ENCODE results near the gene C9. TPM values are rescaled to one million over a fixed set of nuclear protein-coding genes. Genes with fewer than 3 reads are reported as not detected.

The C9 gene
- total RNA-seq, 1 donor from 2014 or later = not detected

DNA sequence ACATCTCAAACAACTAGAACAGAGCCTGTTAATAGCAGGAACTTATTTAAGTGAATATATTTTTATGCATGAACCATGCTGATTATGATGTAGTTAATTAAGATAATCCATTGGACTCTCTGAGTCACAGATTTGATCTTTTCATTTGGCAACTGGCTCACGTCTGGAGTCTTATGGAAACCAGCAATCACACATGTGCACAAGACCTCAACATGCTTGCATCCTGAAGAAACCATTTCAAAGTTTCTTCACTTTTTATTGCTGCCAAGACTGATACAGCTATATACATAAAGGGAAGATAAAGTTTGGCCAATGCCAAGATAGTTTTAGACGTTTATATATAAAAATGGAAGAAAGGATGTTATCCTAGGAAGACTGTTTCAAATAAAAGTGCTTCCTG, 13.3 kb upstream of the C9 start:
- no peak for ATAC-seq
- no peak for DNase-seq
- intact Hi-C loops (cut with micrococcal nuclease) = loop anchor here (2.0 kb wide), 1 partner anchor 169 kb away; no protein-coding TSS in a partner anchor

GRCh38 chr5:39376293-39376714, 12.0 kb upstream of the C9 start:
- intact Hi-C loops (cut with micrococcal nuclease) = loop anchor here (2.0 kb wide), 1 partner anchor 170 kb away; no protein-coding TSS in a partner anchor
- ATAC-seq (peak; percentile 43), DNase-seq (no peak)

- intact Hi-C loops (cut with micrococcal nuclease) = no loop called here
- DNase-seq = no peak
- no peak for ATAC-seq
These were observed 9.5 kb upstream of the C9 start for GRCh38 chr5:39373791-39374190.

DNA sequence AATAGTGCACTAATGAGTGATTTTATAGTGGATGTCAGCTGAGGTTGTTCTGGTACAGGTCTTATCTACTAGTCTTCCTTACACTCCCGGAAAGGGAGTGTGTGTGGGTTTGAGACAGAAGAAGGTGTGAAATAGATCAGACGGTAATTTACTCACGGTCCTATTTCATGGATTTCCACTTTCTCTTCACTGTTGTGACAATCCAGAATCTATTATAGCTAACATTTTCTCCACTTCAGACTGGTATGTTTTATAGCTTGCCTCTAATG, 7.0 kb upstream of the C9 start:
- intact Hi-C loops (cut with micrococcal nuclease) = no loop called here
- DNase-seq (no peak), ATAC-seq (no peak)

GRCh38 chr5:39370555-39371366, 6.5 kb upstream of the C9 start:
- no peak for ATAC-seq
- no peak for DNase-seq
- intact Hi-C loops (cut with micrococcal nuclease) = no loop called here

DNA sequence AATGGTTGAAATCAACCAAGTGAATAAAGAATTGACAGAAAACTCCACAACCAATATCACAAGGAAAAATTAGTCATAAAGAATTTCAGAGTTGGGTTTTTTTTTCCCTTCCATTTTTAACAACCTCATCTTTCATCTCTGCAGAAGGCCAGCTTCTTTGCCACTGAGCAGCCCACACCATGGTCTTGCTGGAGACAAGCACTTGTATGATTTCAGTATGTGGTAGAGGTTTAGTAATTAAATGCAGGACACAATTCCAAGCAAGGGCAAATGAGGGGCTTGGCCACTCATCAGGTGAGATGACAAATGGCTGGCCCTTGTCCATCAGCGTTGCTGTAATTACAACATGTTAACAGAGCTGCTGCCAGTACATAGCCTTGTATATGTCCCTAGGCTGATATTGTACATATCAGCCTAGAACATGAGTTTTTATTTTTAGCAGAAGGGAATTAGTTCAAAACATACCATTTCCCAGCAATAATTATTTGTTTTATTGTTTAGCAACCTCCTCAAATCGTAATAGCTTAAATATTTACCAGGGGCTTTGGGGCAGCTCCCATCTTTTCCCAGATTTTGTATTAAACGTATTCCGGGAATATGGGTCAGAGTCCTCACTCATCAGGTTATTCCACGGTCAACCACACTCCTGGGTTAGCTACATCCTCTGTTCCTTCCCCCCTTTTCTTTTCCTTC, 5.0 kb upstream of the C9 start:
- intact Hi-C loops (cut with micrococcal nuclease) = no loop called here
- ATAC-seq = no peak
- no peak for DNase-seq

DNA sequence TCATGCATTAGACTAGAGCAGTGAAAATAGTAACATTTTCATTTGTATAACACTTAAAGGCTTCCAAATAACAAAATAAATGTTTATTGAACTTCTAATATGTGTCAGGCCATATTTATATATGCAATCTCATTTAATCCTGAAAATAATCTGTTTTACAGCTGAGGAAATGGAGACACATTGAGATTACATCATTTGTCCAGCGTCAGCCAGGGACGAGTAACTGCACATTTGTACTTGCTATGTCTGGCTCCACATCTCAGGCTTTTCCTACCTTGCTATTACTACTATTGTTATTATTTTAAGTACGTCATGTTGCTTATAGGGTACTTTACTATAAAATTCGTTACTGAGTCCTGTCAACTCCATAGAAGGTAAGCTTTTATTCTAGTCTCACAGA, 3.8 kb upstream of the C9 start:
- no peak for ATAC-seq
- no peak for DNase-seq
- intact Hi-C loops (cut with micrococcal nuclease) = no loop called here

GRCh38 chr5:39367711-39368110, 3.4 kb upstream of the C9 start:
- ATAC-seq = no peak
- intact Hi-C loops (cut with micrococcal nuclease) = no loop called here
- DNase-seq = no peak

DNA sequence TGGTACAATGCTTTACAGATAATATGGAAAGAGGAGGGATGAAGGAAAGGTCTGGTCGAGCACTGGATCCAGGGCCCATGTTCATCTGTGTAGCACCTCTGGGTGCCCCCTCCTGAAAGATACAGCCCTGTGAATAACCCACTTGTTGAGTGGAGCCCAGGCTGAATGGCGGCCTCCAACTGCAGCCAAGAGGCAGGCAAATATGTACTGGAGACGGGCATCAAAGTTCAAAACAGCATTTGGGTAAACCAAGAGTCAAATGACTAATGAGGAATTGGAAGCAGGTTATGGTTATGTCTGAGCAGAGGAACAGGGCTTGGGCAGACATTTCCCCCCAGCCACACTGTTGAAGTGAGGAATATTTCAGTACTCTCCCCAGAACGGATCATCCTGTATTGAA, 1.1 kb downstream of the C9 start:
- intact Hi-C loops (cut with micrococcal nuclease) = no loop called here
- DNase-seq (no peak), ATAC-seq (no peak)

GRCh38 chr5:39362646-39363045, 1.6 kb downstream of the C9 start:
- intact Hi-C loops (cut with micrococcal nuclease) = no loop called here
- DNase-seq = no peak
- ATAC-seq = no peak

DNA sequence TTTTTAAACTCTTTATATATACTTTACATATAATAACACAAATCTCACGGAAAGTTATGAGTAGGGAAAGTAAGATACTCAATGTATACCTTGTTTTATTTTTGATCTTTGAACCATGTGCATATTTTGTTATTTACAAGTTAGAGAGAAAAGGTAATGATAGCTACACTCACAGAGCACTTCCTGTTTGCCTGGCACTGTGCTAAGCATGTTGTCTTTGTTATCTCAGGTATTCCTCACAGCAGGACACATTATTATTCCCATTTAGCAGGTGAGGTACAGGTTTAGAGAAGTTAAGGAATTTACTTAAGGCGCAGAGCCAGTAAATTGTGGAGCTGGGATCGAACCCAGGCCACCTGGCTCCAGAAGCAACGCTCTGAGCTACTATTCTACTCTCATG, 3.0 kb downstream of the C9 start:
- no peak for ATAC-seq
- intact Hi-C loops (cut with micrococcal nuclease) = no loop called here

GRCh38 chr5:39360471-39361111, 3.7 kb downstream of the C9 start:
- ATAC-seq = no peak
- intact Hi-C loops (cut with micrococcal nuclease) = no loop called here
- no peak for DNase-seq

More for the DNA sequence above, 3.0 kb downstream of the C9 start:
- DNase-seq = no peak

DNA sequence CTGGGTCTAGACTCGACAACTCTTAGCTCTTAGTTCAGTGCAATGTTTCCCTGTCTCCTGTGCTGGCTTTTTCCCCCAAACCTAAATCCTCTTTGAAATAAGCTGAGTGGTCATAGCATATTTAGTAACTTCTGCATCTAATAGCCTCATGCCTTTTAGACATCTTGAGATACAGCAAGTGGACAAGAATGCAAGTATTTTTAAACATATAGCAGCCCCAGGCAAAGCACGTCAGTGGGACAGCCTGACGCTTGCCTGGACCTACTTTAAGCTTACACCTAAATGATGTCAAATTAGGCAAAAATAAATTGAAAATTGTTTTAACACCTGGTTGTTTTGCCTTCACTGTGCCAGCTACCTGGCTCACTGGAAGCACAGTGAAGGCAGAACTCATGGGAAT, 8.0 kb downstream of the C9 start:
- no peak for ATAC-seq
- intact Hi-C loops (cut with micrococcal nuclease) = no loop called here
- DNase-seq = no peak

DNA sequence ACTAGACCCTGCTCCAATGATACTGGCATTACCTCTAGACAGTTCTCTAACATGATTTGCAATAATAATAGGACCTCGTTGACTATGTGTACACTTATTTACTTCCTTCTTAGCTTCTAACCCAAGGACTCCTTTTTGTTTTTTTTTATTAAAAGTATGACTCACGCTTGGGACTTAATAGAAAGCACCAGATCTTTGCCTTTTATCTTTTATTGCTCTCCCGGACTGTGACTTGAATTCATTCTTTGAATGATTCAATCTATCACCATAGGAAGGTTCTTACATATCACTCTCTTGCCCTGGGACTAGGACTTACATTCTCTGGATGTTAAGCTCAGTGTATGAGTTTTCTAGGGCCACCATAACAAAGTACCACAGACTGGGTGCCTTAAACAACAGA, 9.0 kb downstream of the C9 start:
- ATAC-seq (no peak), DNase-seq (no peak)
- intact Hi-C loops (cut with micrococcal nuclease) = no loop called here

GRCh38 chr5:39353717-39354399, 10.4 kb downstream of the C9 start:
- ATAC-seq = no peak
- DNase-seq = no peak
- intact Hi-C loops (cut with micrococcal nuclease) = no loop called here

DNA sequence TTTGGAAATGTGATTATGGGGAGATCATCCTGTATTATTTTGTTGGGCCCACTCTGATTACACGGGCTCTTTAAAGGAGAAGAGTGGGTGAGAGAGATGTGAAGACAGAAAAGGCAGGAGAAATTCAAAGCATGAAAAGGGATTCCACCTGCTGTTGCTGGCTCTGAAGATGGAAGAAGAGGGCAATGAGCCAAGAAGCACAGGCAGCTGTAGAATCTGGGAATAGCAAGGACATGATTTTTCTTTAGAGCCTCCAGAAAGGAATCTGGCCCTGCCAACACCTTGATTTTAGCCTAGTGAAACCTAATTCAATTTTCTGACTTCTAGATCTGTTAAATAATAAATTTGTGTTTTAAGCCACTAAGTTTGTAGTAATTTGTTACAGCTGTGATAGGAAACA, 11.3 kb downstream of the C9 start:
- intact Hi-C loops (cut with micrococcal nuclease) = no loop called here
- DNase-seq (no peak), ATAC-seq (no peak)

- ATAC-seq = no peak
These were observed 12.1 kb downstream of the C9 start for GRCh38 chr5:39352170-39352569.

GRCh38 chr5:39349484-39349883, 14.8 kb downstream of the C9 start:
- DNase-seq = no peak
- intact Hi-C loops (cut with micrococcal nuclease) = no loop called here
- ATAC-seq = no peak

More at GRCh38 chr5:39352170-39352569, 12.1 kb downstream of the C9 start:
- intact Hi-C loops (cut with micrococcal nuclease) = no loop called here
- no peak for DNase-seq

DNA sequence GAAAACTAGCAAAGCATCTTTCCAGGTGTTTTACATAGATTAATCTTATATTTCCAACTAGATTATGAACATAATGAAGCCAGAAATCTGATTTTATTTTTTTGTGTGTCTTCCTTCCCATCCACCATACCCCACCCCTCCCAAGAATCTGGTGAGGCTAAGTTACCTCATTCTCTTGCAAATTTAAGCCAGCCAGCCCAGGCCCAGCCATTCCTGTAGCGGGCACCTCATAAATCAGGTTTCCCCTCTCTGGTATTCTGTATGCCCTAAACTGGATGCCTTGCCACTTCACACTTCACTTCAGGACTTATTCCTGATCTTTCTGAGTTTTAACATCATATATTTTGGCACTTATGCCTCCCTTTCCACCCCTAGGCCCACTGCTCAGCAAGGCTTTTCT, 21.8 kb downstream of the C9 start:
- ATAC-seq (no peak), DNase-seq (no peak)
- intact Hi-C loops (cut with micrococcal nuclease) = no loop called here

GRCh38 chr5:39341896-39342295, 22.4 kb downstream of the C9 start:
- intact Hi-C loops (cut with micrococcal nuclease) = no loop called here
- ATAC-seq (no peak), DNase-seq (no peak)

Data from left ventricle myocardium superior (tissue), 1 donor.